HepG2 (cell line): ENCODE data around the gene GGNBP2. TPM values are rescaled to one million over a fixed set of nuclear protein-coding genes. Genes with fewer than 3 reads are reported as not detected.
A peak's percentile ranks its signal among the peaks of the same experiment; 100 is the strongest.

Experiments used
- AGO1 ChIP-seq: fragments of 200-400 bp; formaldehyde crosslinking; IDR thresholded peaks from 2 replicates; pipeline ENCODE4 v1.6.1; 2017; ENCODE audit warnings: mild to moderate bottlenecking, low read depth, low read length, moderate library complexity; ENCODE audit not compliant: poor library complexity, severe bottlenecking
- JUND ChIP-seq: sonication (generic); formaldehyde crosslinking; IDR thresholded peaks from 2 replicates; pipeline ENCODE4 v1.8.0; 2022; ENCODE audit warnings: mild to moderate bottlenecking, missing genetic modification reagents
- MNT ChIP-seq: fragments of 450-650 bp; IDR thresholded peaks from 2 replicates; pipeline ENCODE4 v1.6.1; 2016
- POLR2G ChIP-seq: fragments of 200-400 bp; formaldehyde crosslinking; IDR thresholded peaks from 2 replicates; pipeline ENCODE4 v1.6.1; 2018; ENCODE audit warnings: mild to moderate bottlenecking, low read depth, low read length, moderate library complexity
- TCF7L2 ChIP-seq: IDR thresholded peaks from 2 replicates; pipeline ENCODE4 v1.6.1; 2011; ENCODE audit warnings: mild to moderate bottlenecking, low read depth, low read length, moderate library complexity
- XBP1 ChIP-seq: sonication (generic); formaldehyde crosslinking; IDR thresholded peaks from 2 replicates; pipeline ENCODE4 v1.5.0; 2020; ENCODE audit warnings: missing genetic modification reagents
- ZNF142 ChIP-seq: sonication (generic); formaldehyde crosslinking; IDR thresholded peaks from 2 replicates; pipeline ENCODE4 v1.4.0; 2020; ENCODE audit warnings: missing genetic modification reagents
- ZNF160 ChIP-seq: sonication (generic); formaldehyde crosslinking; IDR thresholded peaks from 2 replicates; pipeline ENCODE4 v1.8.0; 2022; ENCODE audit warnings: mild to moderate bottlenecking, inconsistent platforms, missing genetic modification reagents
- ZNF432 ChIP-seq: sonication (generic); formaldehyde crosslinking; IDR thresholded peaks from 2 replicates; pipeline ENCODE4 v1.5.0; 2020; ENCODE audit warnings: missing genetic modification reagents, mild to moderate bottlenecking, borderline replicate concordance
- ZNF563 ChIP-seq: sonication (generic); formaldehyde crosslinking; IDR thresholded peaks from 2 replicates; pipeline ENCODE4 v1.8.0; 2022; ENCODE audit warnings: mild to moderate bottlenecking, moderate library complexity, missing genetic modification reagents
- ZNF564 ChIP-seq: sonication (generic); formaldehyde crosslinking; IDR thresholded peaks from 2 replicates; pipeline ENCODE4 v1.8.1; 2023; ENCODE audit warnings: mild to moderate bottlenecking, missing genetic modification reagents
- polyA plus RNA-seq, 8 experiments: library from polyadenylated mRNA; depleted of rRNA in 3 of 8; stranded (reverse) in 7 of 8; unstranded in 1 of 8; fragments of >200 nt; fragmentation: Illumina TruSeq in 4 of 8; extraction: Trizol in 4 of 8; gene quantifications; 2 replicates each; pipeline versions ENCODE4 v1.2.1 to v1.2.3, GENCODE V29; 2011 to 2016; ENCODE audit warnings: low read depth in 4 of 8, missing spikeins in 1 of 8, mixed read lengths in 1 of 8; ENCODE audit not compliant: insufficient read depth in 1 of 8
- total RNA-seq, 5 experiments: library from RNA; depleted of rRNA; stranded (reverse); fragments of >200 nt; fragmentation: Illumina TruSeq; extraction: Trizol; gene quantifications; 2 replicates each; pipeline ENCODE4 v1.2.3, GENCODE V29; 2016; ENCODE audit warnings: low read depth in 1 of 5
- TF ChIP-seq, protein P1 (sequence below): IDR thresholded peaks from 2 replicates; pipeline ENCODE4 v1.6.1; 2016; ENCODE audit warnings: low read depth, control low read depth
- TF ChIP-seq, protein P2 (sequence below): sonication (generic); formaldehyde crosslinking; IDR thresholded peaks from 2 replicates; pipeline ENCODE4 v1.4.0; 2020; ENCODE audit warnings: missing genetic modification reagents
- TF ChIP-seq, protein P3 (sequence below): IDR thresholded peaks from 2 replicates; pipeline ENCODE4 v1.6.1; 2018; ENCODE audit warnings: missing genetic modification reagents, mild to moderate bottlenecking, missing compliant biosample characterization

GGNBP2 gene
- total and polyA plus RNA-seq, 2 of the 13 experiments (the other 11 are each of a cell fraction or from before 2014, with no cell fraction given): 53.3 to 84.2 TPM

DNA sequence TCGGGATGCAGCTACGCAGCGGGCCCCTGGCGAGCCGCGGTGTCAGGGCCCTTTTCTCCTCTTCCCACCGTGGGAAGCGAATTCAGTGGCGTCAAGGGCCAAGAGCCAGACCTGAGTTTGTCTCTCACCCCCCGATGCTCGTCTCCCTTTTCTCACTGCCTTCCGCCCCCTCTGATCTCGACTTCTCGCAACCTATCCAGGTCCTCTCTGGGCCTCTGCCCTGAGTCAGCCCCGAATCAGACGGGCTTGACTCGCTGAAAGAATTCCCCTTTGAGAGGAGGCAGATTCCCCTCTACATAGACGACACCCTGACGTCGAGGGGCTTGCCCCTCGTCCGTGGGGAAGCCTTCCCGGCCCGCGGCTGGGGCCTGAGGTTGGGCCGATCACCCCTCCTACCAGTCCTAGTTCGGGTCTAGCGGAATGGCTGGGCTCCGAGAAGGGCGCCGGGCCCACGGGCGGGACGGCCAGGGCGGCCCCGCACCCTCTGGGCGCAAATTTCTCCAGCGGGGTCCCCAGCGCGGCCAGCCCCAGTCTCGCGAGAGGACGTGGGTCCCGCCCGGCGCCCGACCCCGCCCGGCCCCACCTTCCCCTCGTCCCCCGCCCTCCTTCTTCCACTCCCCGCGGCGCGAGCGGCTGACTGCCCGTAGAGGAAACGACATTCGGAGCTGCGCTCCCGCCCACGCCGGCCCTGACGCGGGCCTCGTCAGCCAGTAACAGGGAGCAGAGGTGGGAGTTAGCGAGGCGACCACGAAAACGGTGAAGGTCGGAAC, at the start of gene GGNBP2 (continued):
- TF ChIP-seq ZNF564 (CRISPR knock-in tag): 0 out of 2 replicates have a peak, but pooled peaks have one; percentile 25
- TF ChIP-seq, protein P1, sequence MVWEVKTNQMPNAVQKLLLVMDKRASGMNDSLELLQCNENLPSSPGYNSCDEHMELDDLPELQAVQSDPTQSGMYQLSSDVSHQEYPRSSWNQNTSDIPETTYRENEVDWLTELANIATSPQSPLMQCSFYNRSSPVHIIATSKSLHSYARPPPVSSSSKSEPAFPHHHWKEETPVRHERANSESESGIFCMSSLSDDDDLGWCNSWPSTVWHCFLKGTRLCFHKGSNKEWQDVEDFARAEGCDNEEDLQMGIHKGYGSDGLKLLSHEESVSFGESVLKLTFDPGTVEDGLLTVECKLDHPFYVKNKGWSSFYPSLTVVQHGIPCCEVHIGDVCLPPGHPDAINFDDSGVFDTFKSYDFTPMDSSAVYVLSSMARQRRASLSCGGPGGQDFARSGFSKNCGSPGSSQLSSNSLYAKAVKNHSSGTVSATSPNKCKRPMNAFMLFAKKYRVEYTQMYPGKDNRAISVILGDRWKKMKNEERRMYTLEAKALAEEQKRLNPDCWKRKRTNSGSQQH (CRISPR knock-in tag): peak; percentile 21; the same call in 1 of the 2 replicates
- no peak for TF ChIP-seq ZNF160
- TF ChIP-seq TCF7L2: no peak
- TF ChIP-seq AGO1: peak; percentile 43
- no peak; the same call in 1 of the 2 replicates for TF ChIP-seq ZNF142 (CRISPR knock-in tag)
- TF ChIP-seq ZNF563 (CRISPR knock-in tag): no peak
- TF ChIP-seq POLR2G: peak; percentile 94
- TF ChIP-seq, protein P2, sequence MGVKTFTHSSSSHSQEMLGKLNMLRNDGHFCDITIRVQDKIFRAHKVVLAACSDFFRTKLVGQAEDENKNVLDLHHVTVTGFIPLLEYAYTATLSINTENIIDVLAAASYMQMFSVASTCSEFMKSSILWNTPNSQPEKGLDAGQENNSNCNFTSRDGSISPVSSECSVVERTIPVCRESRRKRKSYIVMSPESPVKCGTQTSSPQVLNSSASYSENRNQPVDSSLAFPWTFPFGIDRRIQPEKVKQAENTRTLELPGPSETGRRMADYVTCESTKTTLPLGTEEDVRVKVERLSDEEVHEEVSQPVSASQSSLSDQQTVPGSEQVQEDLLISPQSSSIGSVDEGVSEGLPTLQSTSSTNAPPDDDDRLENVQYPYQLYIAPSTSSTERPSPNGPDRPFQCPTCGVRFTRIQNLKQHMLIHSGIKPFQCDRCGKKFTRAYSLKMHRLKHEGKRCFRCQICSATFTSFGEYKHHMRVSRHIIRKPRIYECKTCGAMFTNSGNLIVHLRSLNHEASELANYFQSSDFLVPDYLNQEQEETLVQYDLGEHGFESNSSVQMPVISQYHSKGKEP (CRISPR knock-in tag): no peak
- TF ChIP-seq ZNF432: no peak
- no peak for TF ChIP-seq XBP1 (CRISPR knock-in tag)
- TF ChIP-seq, protein P3, sequence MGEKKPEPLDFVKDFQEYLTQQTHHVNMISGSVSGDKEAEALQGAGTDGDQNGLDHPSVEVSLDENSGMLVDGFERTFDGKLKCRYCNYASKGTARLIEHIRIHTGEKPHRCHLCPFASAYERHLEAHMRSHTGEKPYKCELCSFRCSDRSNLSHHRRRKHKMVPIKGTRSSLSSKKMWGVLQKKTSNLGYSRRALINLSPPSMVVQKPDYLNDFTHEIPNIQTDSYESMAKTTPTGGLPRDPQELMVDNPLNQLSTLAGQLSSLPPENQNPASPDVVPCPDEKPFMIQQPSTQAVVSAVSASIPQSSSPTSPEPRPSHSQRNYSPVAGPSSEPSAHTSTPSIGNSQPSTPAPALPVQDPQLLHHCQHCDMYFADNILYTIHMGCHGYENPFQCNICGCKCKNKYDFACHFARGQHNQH (CRISPR knock-in tag): peak; percentile 75; the same call in 1 of the 2 replicates
- no peak for TF ChIP-seq MNT
- no peak for TF ChIP-seq JUND (CRISPR knock-in tag)
